OCI-LY3 (cell line): ENCODE results near the gene RHCG.

Source experiments
- EZH2phosphoT487 ChIP-seq: fragments of 200-600 bp; shearing (Covaris generic); IDR thresholded peaks from 2 replicates; pipeline ENCODE4 v1.6.1; 2018; ENCODE audit warnings: antibody characterized with exemption, mixed run types, low read depth
- TF ChIP-seq, protein P1 (sequence below): fragments of 200-600, 300-600 bp; sonication (generic); IDR thresholded peaks from 2 replicates; pipeline ENCODE4 v1.5.1; 2014; ENCODE audit warnings: antibody characterized with exemption, low read length, low read depth

DNA sequence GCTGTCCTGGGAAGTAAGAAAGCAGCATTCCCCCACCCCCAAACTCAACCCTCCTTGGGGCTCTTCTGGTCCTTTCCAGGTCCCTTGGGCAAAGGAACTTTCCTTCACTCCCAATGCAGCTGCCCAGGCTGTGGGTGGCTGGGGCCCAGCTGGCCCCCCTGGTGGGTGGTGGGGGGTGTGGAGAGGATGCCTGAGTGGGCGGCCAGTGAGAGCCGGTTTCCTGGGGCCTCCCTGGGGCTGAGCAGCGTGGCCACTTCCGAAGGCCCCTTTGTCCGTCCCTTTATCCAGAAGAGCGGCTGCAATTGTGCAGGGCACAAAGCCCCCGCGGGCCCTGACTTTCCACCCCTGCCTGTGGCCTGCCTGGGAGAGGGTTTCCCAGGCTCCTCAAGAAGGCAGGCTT, 61.0 kb downstream of the RHCG start:
- TF ChIP-seq, protein P1, sequence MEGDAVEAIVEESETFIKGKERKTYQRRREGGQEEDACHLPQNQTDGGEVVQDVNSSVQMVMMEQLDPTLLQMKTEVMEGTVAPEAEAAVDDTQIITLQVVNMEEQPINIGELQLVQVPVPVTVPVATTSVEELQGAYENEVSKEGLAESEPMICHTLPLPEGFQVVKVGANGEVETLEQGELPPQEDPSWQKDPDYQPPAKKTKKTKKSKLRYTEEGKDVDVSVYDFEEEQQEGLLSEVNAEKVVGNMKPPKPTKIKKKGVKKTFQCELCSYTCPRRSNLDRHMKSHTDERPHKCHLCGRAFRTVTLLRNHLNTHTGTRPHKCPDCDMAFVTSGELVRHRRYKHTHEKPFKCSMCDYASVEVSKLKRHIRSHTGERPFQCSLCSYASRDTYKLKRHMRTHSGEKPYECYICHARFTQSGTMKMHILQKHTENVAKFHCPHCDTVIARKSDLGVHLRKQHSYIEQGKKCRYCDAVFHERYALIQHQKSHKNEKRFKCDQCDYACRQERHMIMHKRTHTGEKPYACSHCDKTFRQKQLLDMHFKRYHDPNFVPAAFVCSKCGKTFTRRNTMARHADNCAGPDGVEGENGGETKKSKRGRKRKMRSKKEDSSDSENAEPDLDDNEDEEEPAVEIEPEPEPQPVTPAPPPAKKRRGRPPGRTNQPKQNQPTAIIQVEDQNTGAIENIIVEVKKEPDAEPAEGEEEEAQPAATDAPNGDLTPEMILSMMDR: no peak
- TF ChIP-seq EZH2phosphoT487: no peak
